GM19238 (cell line): Measurements from ENCODE around the gene XIST.
"Not testable (repeated sequence)": the region's sequence is repeated elsewhere in the genome, so short reads cannot be mapped to it uniquely, and the experiment has no call there.

Experiments
- DNase-seq: peaks from one replicate; pipeline ENCODE4 v3.0.0; 2011; ENCODE audit warnings: low spot score; ENCODE audit not compliant: insufficient read length

Gene XIST

GRCh38 chrX:73840120-73840924 lies 12.2 kb downstream of the XIST start:
- no peak for DNase-seq

GRCh38 chrX:73839152-73839551 lies 13.4 kb downstream of the XIST start:
- no peak for DNase-seq

- no peak for DNase-seq
These were observed 14.4 kb downstream of the XIST start for GRCh38 chrX:73838123-73838522.

- no peak for DNase-seq
These were observed 15.5 kb downstream of the XIST start for GRCh38 chrX:73836956-73837477.

- no peak for DNase-seq
These were observed 18.3 kb downstream of the XIST start for GRCh38 chrX:73834219-73834618.

- no peak for DNase-seq
These were observed 20.2 kb downstream of the XIST start for GRCh38 chrX:73832319-73832718.

- DNase-seq, result no peak
These were observed 21.0 kb downstream of the XIST start for GRCh38 chrX:73831500-73831899.

GRCh38 chrX:73830489-73831414 lies 21.8 kb downstream of the XIST start:
- no peak for DNase-seq

- no peak for DNase-seq
These were observed 22.5 kb downstream of the XIST start for GRCh38 chrX:73829890-73830466.

- no peak for DNase-seq
These were observed 24.3 kb downstream of the XIST start for GRCh38 chrX:73828080-73828720.

- DNase-seq, result no peak
These were observed 25.1 kb downstream of the XIST start for GRCh38 chrX:73827406-73827805.

- no peak for DNase-seq
These were observed 25.5 kb downstream of the XIST start for GRCh38 chrX:73826996-73827395.

GRCh38 chrX:73825569-73825968 lies 26.9 kb downstream of the XIST start:
- no peak for DNase-seq

- no peak for DNase-seq
These were observed 29.0 kb downstream of the XIST start for GRCh38 chrX:73823473-73824004.

- DNase-seq, result no peak
These were observed 29.7 kb downstream of the XIST start for GRCh38 chrX:73822775-73823174.

GRCh38 chrX:73821921-73822559 lies 30.5 kb downstream of the XIST start:
- DNase-seq, result no peak

- DNase-seq, result not testable (repeated sequence)
These were observed 32.5 kb downstream of the XIST start for GRCh38 chrX:73819864-73820558.

GRCh38 chrX:73818200-73819116 lies 34.1 kb downstream of the XIST start:
- no peak for DNase-seq
